ENCODE measurements around the gene USP31. TPM values are rescaled to one million over a fixed set of nuclear protein-coding genes. Genes with fewer than 3 reads are reported as not detected.
"Not testable (repeated sequence)": the region's sequence is repeated elsewhere in the genome, so short reads cannot be mapped to it uniquely, and the experiment has no call there.

USP31 gene
- total and polyA plus RNA-seq, 2 of the 13 experiments (the other 11 are each of a cell fraction or from before 2014, with no cell fraction given): 22.5 to 23.3 TPM

GRCh38 chr16:23144393-23144792 is 4.9 kb downstream of the USP31 start:
- H3K4me3 ChIP-seq (replicated peaks in 1 of 3; ENCODE audit: insufficient read depth in 1 of 3, low read depth in 2 of 3, low read length in 3 of 3); H3K27ac ChIP-seq (ENCODE audit: extremely low read length, insufficient read depth, low read length); H3K9me3 ChIP-seq (ENCODE audit: low read length); BruUV-seq (replicated peaks); H3K4me2 ChIP-seq (ENCODE audit: low read depth, low read length); H3K36me3 ChIP-seq (replicated peaks in 1 of 2; ENCODE audit: control insufficient read depth in 1 of 2, insufficient read depth in 2 of 2, low read length in 2 of 2); FAIRE-seq; DNase-seq (ENCODE audit: low spot score); POLR2A ChIA-PET; H3K9ac ChIP-seq (ENCODE audit: insufficient read depth, low read depth, low read length); CTCF ChIA-PET (ENCODE audit: low intra/inter-chr PET ratio, low total read pairs); H3K27me3 ChIP-seq (ENCODE audit: control insufficient read depth in 1 of 2, insufficient read depth in 2 of 2, low read length in 2 of 2); H2AFZ ChIP-seq (ENCODE audit: low read length); ATAC-seq: not testable (repeated sequence)
- H3K4me1 ChIP-seq (ENCODE audit: insufficient read depth, low read length): peaks cover 89% of the 10 kb centered on the region
- in situ Hi-C loops (cut with HindIII; ENCODE audit: extremely low pct_ligation_motif_present, low pct_unique_long_range_greater_than_20kb) (loop anchor here (5.0 to 10.0 kb wide), 2 partner anchors 37 to 60 kb away; no protein-coding TSS in a partner anchor), intact Hi-C loops (cut with micrococcal nuclease; ENCODE audit: unreplicated experiment) (loop anchor here (5.0 kb wide), 1 partner anchor 52 kb away; no protein-coding TSS in a partner anchor)
- TF ChIP-seq ZNF770 (CRISPR knock-in tag; IDR thresholded peaks at IDR 0.05) (peak; percentile 74; the same call in 1 of the 2 replicates), ZNF460 (CRISPR knock-in tag; IDR thresholded peaks at IDR 0.05; ENCODE audit: borderline replicate concordance) (peak; percentile 68)
- H3K79me2 ChIP-seq (ENCODE audit: insufficient read depth, low read length): peaks cover 92% of the 10 kb centered on the region
- WGBS (ENCODE audit: low lambda C conversion rate): 96% methylated on average over 9 of the region's 9 CpGs
- peaks cover 17% of the 10 kb centered on the region for H4K20me1 ChIP-seq (ENCODE audit: insufficient read depth, low read length)

GRCh38 chr16:23143391-23143790 is 5.9 kb downstream of the USP31 start:
- H3K4me3 ChIP-seq (replicated peaks in 1 of 3; ENCODE audit: insufficient read depth in 1 of 3, low read depth in 2 of 3, low read length in 3 of 3): 0 out of 6 replicates have a peak overlapping the region, but pooled peaks of 1 of the 3 experiments have one; percentile 1
- ATAC-seq (no peak), FAIRE-seq (no peak), DNase-seq (ENCODE audit: low spot score) (no peak)
- H3K36me3 ChIP-seq (replicated peaks in 1 of 2; ENCODE audit: control insufficient read depth in 1 of 2, insufficient read depth in 2 of 2, low read length in 2 of 2): no peaks in the 10 kb centered on the region; a peak in 1 of 5 replicates
- H4K20me1 ChIP-seq (ENCODE audit: insufficient read depth, low read length): peaks cover 17% of the 10 kb centered on the region
- peak overlapping the region; percentile 81 for H3K27ac ChIP-seq (ENCODE audit: extremely low read length, insufficient read depth, low read length)
- no peaks in the 10 kb centered on the region for H3K9me3 ChIP-seq (ENCODE audit: low read length)
- no peaks in the 10 kb centered on the region; a peak in 1 of 5 replicates for H3K27me3 ChIP-seq (ENCODE audit: control insufficient read depth in 1 of 2, insufficient read depth in 2 of 2, low read length in 2 of 2)
- peak overlapping the region; percentile 90; the same call in 1 of the 2 replicates for H3K4me2 ChIP-seq (ENCODE audit: low read depth, low read length)
- intact Hi-C loops (cut with micrococcal nuclease; ENCODE audit: unreplicated experiment): loop anchor here (5.0 kb wide), 1 partner anchor 51 kb away; no protein-coding TSS in a partner anchor
- BruUV-seq (replicated peaks): no TSS peak
- in situ Hi-C loops (cut with HindIII; ENCODE audit: extremely low pct_ligation_motif_present, low pct_unique_long_range_greater_than_20kb): loop anchor here (5.0 to 10.0 kb wide), 2 partner anchors 36 to 59 kb away; no protein-coding TSS in a partner anchor
- H3K9ac ChIP-seq (ENCODE audit: insufficient read depth, low read depth, low read length): no peak overlapping the region
- peaks cover 100% of the 10 kb centered on the region for H3K79me2 ChIP-seq (ENCODE audit: insufficient read depth, low read length)
- ChIA-PET CTCF (ENCODE audit: low intra/inter-chr PET ratio, low total read pairs) (no interaction called here), POLR2A (interaction anchor here (0.7 to 3.9 kb wide), 4 partner anchors 9 to 50 kb away, joined by 3 to 22 read pairs (median 20); no protein-coding TSS in a partner anchor)
- 97% methylated on average over 3 of the region's 3 CpGs for WGBS (ENCODE audit: low lambda C conversion rate)
- no peak overlapping the region for H2AFZ ChIP-seq (ENCODE audit: low read length)
- peaks cover 99% of the 10 kb centered on the region for H3K4me1 ChIP-seq (ENCODE audit: insufficient read depth, low read length)
- TF ChIP-seq ZFP1 (CRISPR knock-in tag; IDR thresholded peaks at IDR 0.05): no peak
- TF ChIP-seq ZFYVE20 (CRISPR knock-in tag; IDR thresholded peaks at IDR 0.05; ENCODE audit: borderline replicate concordance, low read depth): no peak
- no peak for TF ChIP-seq ZNF343 (CRISPR knock-in tag; IDR thresholded peaks at IDR 0.05)
- no peak for TF ChIP-seq ZNF619 (CRISPR knock-in tag; IDR thresholded peaks at IDR 0.05)
- TF ChIP-seq ZNF740 (CRISPR knock-in tag; IDR thresholded peaks at IDR 0.05): 0 out of 2 replicates have a peak, but pooled peaks have one; percentile 44
- peak; percentile 28 for TF ChIP-seq PCBP2 (optimal IDR thresholded peaks at IDR 0.05; ENCODE audit: low read depth, low read length, poor library complexity, severe bottlenecking)
- no peak for TF ChIP-seq ZNF335 (CRISPR knock-in tag; IDR thresholded peaks at IDR 0.05)
- no peak for TF ChIP-seq SP140L (CRISPR knock-in tag; IDR thresholded peaks at IDR 0.05; ENCODE audit: borderline replicate concordance)
- TF ChIP-seq ZNF205 (CRISPR knock-in tag; IDR thresholded peaks at IDR 0.05): no peak
- no peak for TF ChIP-seq HDAC6 (IDR thresholded peaks at IDR 0.05; ENCODE audit: low read depth, low read length)
- TF ChIP-seq SKIL (CRISPR knock-in tag; IDR thresholded peaks at IDR 0.05; ENCODE audit: borderline replicate concordance): no peak

Measured in HepG2 (cell line).